ENCODE results near the gene SLC26A8. TPM values are rescaled to one million over a fixed set of nuclear protein-coding genes. Genes with fewer than 3 reads are reported as not detected.

The SLC26A8 gene
- total and polyA plus RNA-seq, 2 of the 13 experiments (the other 11 are each of a cell fraction or from before 2014, with no cell fraction given) = 0.46 TPM; not detected in 1

DNA sequence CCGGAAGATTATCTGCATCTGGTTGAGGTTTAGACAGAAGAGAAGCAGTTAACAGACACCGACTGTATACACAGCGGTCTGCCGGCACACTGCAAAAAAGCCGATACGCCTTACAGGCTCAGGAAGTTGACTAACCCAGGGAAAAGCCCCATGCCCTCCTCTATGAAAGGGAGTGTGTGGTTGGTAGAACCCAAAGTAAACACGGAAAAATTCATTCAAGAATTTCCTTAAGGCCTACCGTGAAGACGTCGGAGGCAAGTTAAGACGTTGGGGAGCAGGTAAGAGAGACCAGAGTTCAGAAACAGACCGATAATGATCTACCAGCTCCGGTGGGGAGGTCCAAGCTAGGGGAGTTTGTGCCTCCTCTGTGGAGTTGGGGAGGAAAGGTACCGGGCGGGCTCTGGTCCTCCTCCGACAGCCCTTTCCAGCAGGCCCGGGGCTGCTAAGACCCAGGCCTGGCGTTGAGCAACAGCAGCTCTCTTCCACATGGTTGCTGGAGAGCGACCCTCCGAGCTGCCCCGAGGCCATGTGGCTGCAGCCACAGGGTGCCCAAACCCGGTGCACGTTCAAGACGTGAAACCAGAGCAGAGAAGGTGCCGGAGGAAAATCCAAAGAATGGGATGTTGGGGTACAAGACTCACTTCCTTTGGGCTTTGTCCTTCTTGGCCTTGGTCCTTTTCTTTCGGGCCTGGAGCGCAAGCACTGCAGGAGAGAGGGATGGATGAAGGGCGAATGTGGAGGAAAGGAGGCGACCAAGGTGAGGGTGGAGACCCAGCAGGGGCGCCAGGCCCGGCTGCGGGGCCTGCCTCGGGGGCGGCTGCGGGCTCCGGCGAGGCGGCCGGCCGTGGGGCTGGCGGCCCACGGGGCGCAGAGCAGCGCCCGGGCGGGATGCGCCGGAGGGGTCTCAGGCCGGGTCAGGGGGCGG is 104.4 kb downstream of the SLC26A8 start (continued):
- TF ChIP-seq MXI1 (IDR thresholded peaks at IDR 0.05; ENCODE audit: borderline replicate concordance, low read depth, low read length) (peak; percentile 34; the same call in 1 of the 3 replicates), ISL2 (CRISPR knock-in tag; IDR thresholded peaks at IDR 0.05) (peak; percentile 38; the same call in 1 of the 2 replicates), ZBTB20 (CRISPR knock-in tag; IDR thresholded peaks at IDR 0.05; ENCODE audit: borderline replicate concordance, low read depth) (0 out of 2 replicates have a peak, but pooled peaks have one; percentile 14), YEATS4 (CRISPR knock-in tag; IDR thresholded peaks at IDR 0.05; ENCODE audit: borderline replicate concordance) (peak; percentile 34; the same call in 1 of the 2 replicates), ZNF556 (CRISPR knock-in tag; IDR thresholded peaks at IDR 0.05; ENCODE audit: borderline replicate concordance) (0 out of 2 replicates have a peak, but pooled peaks have one; percentile 28), ZNF276 (CRISPR knock-in tag; IDR thresholded peaks at IDR 0.05; ENCODE audit: low read depth) (peak; percentile 54; the same call in 1 of the 2 replicates), NCOA2 (CRISPR knock-in tag; IDR thresholded peaks at IDR 0.05) (no peak), NFKB2 (CRISPR knock-in tag; IDR thresholded peaks at IDR 0.05; ENCODE audit: borderline replicate concordance) (0 out of 2 replicates have a peak, but pooled peaks have one; percentile 27), KLF11 (CRISPR knock-in tag; IDR thresholded peaks at IDR 0.05) (0 out of 2 replicates have a peak, but pooled peaks have one; percentile 67), ZNF678 (CRISPR knock-in tag; IDR thresholded peaks at IDR 0.05) (peak; percentile 81; the same call in 1 of the 2 replicates), ZNF264 (CRISPR knock-in tag; IDR thresholded peaks at IDR 0.05) (peak; percentile 65; the same call in 1 of the 2 replicates), ZSCAN9 (CRISPR knock-in tag; IDR thresholded peaks at IDR 0.05; ENCODE audit: borderline replicate concordance) (peak; percentile 56; the same call in 1 of the 2 replicates), SPEN (CRISPR knock-in tag; IDR thresholded peaks at IDR 0.05; ENCODE audit: low read depth) (peak; percentile 66; the same call in 1 of the 2 replicates), SAFB2 (CRISPR knock-in tag; IDR thresholded peaks at IDR 0.05; ENCODE audit: borderline replicate concordance, low read depth) (peak; percentile 33; the same call in 1 of the 2 replicates)
- TF ChIP-seq, protein P1, sequence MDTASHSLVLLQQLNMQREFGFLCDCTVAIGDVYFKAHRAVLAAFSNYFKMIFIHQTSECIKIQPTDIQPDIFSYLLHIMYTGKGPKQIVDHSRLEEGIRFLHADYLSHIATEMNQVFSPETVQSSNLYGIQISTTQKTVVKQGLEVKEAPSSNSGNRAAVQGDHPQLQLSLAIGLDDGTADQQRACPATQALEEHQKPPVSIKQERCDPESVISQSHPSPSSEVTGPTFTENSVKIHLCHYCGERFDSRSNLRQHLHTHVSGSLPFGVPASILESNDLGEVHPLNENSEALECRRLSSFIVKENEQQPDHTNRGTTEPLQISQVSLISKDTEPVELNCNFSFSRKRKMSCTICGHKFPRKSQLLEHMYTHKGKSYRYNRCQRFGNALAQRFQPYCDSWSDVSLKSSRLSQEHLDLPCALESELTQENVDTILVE (CRISPR knock-in tag; IDR thresholded peaks at IDR 0.05) = peak; percentile 34; the same call in 1 of the 2 replicates
- TF ChIP-seq, protein P2, sequence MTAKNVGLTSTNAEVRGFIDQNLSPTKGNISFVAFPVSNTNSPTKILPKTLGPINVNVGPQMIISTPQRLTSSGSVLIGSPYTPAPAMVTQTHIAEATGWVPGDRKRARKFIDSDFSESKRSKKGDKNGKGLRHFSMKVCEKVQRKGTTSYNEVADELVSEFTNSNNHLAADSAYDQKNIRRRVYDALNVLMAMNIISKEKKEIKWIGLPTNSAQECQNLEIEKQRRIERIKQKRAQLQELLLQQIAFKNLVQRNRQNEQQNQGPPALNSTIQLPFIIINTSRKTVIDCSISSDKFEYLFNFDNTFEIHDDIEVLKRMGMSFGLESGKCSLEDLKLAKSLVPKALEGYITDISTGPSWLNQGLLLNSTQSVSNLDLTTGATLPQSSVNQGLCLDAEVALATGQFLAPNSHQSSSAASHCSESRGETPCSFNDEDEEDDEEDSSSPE (CRISPR knock-in tag; IDR thresholded peaks at IDR 0.05) = peak; percentile 38; the same call in 1 of the 2 replicates
- TF ChIP-seq, protein P3, sequence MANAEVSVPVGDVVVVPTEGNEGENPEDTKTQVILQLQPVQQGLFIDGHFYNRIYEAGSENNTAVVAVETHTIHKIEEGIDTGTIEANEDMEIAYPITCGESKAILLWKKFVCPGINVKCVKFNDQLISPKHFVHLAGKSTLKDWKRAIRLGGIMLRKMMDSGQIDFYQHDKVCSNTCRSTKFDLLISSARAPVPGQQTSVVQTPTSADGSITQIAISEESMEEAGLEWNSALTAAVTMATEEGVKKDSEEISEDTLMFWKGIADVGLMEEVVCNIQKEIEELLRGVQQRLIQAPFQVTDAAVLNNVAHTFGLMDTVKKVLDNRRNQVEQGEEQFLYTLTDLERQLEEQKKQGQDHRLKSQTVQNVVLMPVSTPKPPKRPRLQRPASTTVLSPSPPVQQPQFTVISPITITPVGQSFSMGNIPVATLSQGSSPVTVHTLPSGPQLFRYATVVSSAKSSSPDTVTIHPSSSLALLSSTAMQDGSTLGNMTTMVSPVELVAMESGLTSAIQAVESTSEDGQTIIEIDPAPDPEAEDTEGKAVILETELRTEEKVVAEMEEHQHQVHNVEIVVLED (CRISPR knock-in tag; IDR thresholded peaks at IDR 0.05; ENCODE audit: borderline replicate concordance) = 0 out of 2 replicates have a peak, but pooled peaks have one; percentile 23
- TF ChIP-seq, protein P4, sequence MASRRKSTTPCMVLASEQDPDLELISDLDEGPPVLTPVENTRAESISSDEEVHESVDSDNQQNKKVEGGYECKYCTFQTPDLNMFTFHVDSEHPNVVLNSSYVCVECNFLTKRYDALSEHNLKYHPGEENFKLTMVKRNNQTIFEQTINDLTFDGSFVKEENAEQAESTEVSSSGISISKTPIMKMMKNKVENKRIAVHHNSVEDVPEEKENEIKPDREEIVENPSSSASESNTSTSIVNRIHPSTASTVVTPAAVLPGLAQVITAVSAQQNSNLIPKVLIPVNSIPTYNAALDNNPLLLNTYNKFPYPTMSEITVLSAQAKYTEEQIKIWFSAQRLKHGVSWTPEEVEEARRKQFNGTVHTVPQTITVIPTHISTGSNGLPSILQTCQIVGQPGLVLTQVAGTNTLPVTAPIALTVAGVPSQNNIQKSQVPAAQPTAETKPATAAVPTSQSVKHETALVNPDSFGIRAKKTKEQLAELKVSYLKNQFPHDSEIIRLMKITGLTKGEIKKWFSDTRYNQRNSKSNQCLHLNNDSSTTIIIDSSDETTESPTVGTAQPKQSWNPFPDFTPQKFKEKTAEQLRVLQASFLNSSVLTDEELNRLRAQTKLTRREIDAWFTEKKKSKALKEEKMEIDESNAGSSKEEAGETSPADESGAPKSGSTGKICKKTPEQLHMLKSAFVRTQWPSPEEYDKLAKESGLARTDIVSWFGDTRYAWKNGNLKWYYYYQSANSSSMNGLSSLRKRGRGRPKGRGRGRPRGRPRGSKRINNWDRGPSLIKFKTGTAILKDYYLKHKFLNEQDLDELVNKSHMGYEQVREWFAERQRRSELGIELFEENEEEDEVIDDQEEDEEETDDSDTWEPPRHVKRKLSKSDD (CRISPR knock-in tag; IDR thresholded peaks at IDR 0.05; ENCODE audit: low read depth) = 0 out of 2 replicates have a peak, but pooled peaks have one; percentile 32
